ENCODE measurements around the gene ZGPAT. TPM values are rescaled to one million over a fixed set of nuclear protein-coding genes. Genes with fewer than 3 reads are reported as not detected.
A peak's percentile ranks its signal among the peaks of the same experiment; 100 is the strongest.
"Not testable (repeated sequence)": the region's sequence is repeated elsewhere in the genome, so short reads cannot be mapped to it uniquely, and the experiment has no call there.

Gene ZGPAT, protein sequence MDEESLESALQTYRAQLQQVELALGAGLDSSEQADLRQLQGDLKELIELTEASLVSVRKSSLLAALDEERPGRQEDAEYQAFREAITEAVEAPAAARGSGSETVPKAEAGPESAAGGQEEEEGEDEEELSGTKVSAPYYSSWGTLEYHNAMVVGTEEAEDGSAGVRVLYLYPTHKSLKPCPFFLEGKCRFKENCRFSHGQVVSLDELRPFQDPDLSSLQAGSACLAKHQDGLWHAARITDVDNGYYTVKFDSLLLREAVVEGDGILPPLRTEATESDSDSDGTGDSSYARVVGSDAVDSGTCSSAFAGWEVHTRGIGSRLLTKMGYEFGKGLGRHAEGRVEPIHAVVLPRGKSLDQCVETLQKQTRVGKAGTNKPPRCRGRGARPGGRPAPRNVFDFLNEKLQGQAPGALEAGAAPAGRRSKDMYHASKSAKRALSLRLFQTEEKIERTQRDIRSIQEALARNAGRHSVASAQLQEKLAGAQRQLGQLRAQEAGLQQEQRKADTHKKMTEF
- 19.2 to 25.6 TPM (median 20.6 TPM) in 3 replicates for total RNA-seq
- long read RNA-seq, transcript ZGPAT-202 (7 exons, 1,871 nt) = major isoform, 27 of 43 reads
- long read RNA-seq, transcript ZGPAT-204 (7 exons, 1,890 nt) = minor isoform, 8 of 43 reads
- long read RNA-seq, partial matches to known transcripts = 2 of 43 reads
- long read RNA-seq, other reads (novel, unspliced or antisense) = 3 of 43 reads

DNA sequence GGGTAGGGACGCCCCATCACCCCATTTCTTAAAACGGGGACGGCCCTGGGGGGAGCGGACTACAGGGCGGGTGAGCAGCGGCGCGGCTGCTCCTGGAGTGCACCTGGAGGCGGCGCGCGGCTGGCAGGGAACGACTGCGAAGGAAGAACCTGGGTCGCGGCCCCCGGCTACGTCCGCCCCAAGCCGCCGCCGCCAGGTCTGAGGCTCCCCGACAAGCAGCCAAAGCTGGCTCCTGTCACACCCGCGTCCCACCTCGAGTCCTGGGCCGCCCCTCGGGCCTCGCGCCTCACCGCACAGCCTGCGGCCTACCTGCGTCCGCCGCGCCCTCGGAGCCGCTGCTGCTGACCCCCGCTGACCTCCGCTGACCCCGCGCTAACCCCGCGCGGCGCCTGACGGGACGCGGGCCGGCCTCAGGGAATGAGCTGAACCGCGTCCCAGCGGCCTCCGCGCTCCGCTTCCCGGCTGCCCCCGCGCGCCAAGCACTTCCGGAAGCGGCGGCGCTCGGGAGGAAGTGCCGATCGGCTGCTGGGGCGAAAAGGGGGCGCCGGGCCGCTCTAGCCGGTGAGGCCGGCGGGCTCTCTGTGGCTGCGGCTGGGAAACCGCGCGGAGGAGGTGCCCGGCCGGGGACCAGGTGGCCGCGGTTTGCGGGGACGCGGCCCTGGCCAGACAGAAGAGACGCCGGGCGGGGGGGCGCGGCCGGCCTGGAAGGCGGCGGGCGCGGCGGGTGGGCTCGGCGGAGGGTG is at the start of gene ZGPAT, which contains the start of gene ARFRP1:
ZGPAT (plus strand) TSS at position 482 of the 743 bp plus-strand sequence. CDS start 542 bp downstream, outside the sequence.
ARFRP1 (minus strand) TSS at position 419 of the 743 bp plus-strand sequence. CDS start 885 bp downstream, outside the sequence.
- peak within 1 kb of the TSS; percentile 86 for H3K4me3 Mint-ChIP-seq (ENCODE audit: unreplicated experiment)
- no peaks in the 10 kb centered on the region for H3K27me3 Mint-ChIP-seq (ENCODE audit: low read depth)
- H3K9me3 Mint-ChIP-seq (ENCODE audit: low read depth) = peaks cover 5% of the 10 kb centered on the region
- peak; percentile 91 for DNase-seq (ENCODE audit: low spot score)
- peaks cover 26% of the 10 kb centered on the region for H3K36me3 Mint-ChIP-seq (ENCODE audit: low read depth)
- TF ChIP-seq, protein P1, sequence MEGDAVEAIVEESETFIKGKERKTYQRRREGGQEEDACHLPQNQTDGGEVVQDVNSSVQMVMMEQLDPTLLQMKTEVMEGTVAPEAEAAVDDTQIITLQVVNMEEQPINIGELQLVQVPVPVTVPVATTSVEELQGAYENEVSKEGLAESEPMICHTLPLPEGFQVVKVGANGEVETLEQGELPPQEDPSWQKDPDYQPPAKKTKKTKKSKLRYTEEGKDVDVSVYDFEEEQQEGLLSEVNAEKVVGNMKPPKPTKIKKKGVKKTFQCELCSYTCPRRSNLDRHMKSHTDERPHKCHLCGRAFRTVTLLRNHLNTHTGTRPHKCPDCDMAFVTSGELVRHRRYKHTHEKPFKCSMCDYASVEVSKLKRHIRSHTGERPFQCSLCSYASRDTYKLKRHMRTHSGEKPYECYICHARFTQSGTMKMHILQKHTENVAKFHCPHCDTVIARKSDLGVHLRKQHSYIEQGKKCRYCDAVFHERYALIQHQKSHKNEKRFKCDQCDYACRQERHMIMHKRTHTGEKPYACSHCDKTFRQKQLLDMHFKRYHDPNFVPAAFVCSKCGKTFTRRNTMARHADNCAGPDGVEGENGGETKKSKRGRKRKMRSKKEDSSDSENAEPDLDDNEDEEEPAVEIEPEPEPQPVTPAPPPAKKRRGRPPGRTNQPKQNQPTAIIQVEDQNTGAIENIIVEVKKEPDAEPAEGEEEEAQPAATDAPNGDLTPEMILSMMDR (IDR thresholded peaks at IDR 0.05) = no peak
- peak within 1 kb of the TSS; percentile 82 for H3K27ac Mint-ChIP-seq (ENCODE audit: unreplicated experiment)
- H3K4me1 Mint-ChIP-seq (ENCODE audit: low read depth) = peaks cover 36% of the 10 kb centered on the region

DNA sequence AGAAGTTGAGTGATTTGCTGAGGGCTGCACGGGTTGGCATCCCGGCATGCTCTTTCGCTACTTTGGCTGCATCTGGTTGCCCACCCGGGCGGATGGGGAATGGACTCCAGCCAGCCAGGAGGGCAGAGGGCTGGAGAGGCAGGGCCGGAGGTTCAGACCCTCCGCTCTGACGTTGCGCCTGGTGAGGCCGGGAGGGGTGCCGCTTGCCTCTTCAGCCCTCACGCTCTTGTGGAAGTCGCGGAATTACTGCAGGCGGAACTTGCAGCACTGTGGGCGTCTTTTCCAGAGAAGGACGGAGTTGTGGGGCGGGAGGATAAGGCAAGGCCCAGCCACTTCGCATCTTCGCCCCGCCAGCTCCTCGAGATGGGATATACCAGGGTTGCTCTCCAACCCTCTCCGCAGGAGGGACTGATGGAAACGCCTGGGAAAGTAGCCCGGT is 49.1 kb upstream of the ZGPAT start:
- H3K27ac Mint-ChIP-seq (ENCODE audit: unreplicated experiment) = peak overlapping the region; percentile 95
- peaks cover 4% of the 10 kb centered on the region for H3K36me3 Mint-ChIP-seq (ENCODE audit: low read depth)
- peak; percentile 70 for DNase-seq (ENCODE audit: low spot score)

DNA sequence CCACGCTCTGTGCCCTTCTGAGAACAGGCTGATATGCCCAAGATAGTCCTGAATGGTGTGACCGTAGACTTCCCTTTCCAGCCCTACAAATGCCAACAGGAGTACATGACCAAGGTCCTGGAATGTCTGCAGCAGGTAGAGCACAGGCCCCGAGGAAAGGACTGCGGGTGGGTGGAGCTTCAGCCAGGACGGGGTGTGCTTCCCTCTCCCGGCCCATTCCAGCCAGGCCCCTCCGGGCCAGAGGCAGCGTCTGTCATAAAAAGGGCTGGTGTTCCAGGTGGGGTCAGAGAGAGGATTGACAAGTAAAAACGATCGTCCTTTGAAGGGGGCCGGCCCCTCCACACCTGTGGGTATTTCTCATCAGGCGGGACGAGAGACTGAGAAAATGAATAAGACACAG is 48.5 kb upstream of the ZGPAT start:
- H3K9me3 Mint-ChIP-seq (ENCODE audit: low read depth) = no peaks in the 10 kb centered on the region
- TF ChIP-seq, protein P1 (IDR thresholded peaks at IDR 0.05) = no peak

More for the DNA sequence above, 49.1 kb upstream of the ZGPAT start:
- H3K27me3 Mint-ChIP-seq (ENCODE audit: low read depth) = no peaks in the 10 kb centered on the region
- peak overlapping the region; percentile 97 for H3K4me3 Mint-ChIP-seq (ENCODE audit: unreplicated experiment)
- TF ChIP-seq, protein P1 (IDR thresholded peaks at IDR 0.05) = no peak
- H3K9me3 Mint-ChIP-seq (ENCODE audit: low read depth) = no peaks in the 10 kb centered on the region
- peaks cover 20% of the 10 kb centered on the region for H3K4me1 Mint-ChIP-seq (ENCODE audit: low read depth)

DNA sequence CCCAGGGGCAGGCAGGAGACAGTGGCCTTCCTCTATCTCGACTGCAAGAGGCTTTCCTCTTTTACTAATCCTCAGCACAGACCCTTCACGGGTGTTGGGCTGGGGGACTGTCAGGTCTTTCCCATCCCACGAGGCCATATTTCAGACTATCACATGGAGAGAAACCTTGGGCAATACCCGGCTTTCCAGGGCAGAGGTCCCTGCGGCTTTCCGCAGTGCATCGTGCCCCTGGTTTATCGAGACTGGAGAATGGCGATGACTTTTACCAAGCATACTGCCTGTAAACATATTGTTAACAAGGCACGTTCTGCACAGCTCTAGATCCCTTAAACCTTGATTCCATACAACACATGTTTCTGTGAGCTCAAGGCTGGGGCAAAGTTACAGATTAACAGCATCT is 47.7 kb upstream of the ZGPAT start:
- H3K36me3 Mint-ChIP-seq (ENCODE audit: low read depth); H3K27ac Mint-ChIP-seq (ENCODE audit: unreplicated experiment); DNase-seq (ENCODE audit: low spot score); H3K27me3 Mint-ChIP-seq (ENCODE audit: low read depth); H3K9me3 Mint-ChIP-seq (ENCODE audit: low read depth): not testable (repeated sequence)
- peak overlapping the region; percentile 97 for H3K4me3 Mint-ChIP-seq (ENCODE audit: unreplicated experiment)
- H3K4me1 Mint-ChIP-seq (ENCODE audit: low read depth) = peaks cover 20% of the 10 kb centered on the region

More for the DNA sequence above, 48.5 kb upstream of the ZGPAT start:
- H3K36me3 Mint-ChIP-seq (ENCODE audit: low read depth) = peaks cover 4% of the 10 kb centered on the region
- DNase-seq (ENCODE audit: low spot score) = peak; percentile 76
- no peaks in the 10 kb centered on the region for H3K27me3 Mint-ChIP-seq (ENCODE audit: low read depth)
- H3K4me1 Mint-ChIP-seq (ENCODE audit: low read depth) = peaks cover 20% of the 10 kb centered on the region
- peak overlapping the region; percentile 97 for H3K4me3 Mint-ChIP-seq (ENCODE audit: unreplicated experiment)
- peak overlapping the region; percentile 95 for H3K27ac Mint-ChIP-seq (ENCODE audit: unreplicated experiment)

DNA sequence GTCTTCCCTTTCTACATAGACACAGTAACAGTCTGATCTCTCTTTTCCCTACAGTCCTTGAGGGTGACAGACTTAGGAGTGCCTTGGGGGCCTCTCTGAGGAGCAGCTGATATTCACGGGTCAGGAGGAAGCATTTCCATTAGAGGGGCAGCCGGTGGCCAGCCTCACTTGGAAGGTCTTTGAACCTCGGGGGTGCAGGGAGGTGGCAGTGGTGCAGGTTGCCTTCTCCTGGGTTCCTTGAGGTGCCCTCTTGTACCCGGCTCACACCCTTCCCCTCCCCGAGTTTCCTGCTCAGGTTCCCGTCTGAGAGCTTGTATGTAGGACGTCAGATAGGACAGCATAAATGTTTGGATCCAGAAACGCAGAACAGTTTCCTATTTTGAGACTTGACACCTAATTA is 47.2 kb upstream of the ZGPAT start:
- no peaks in the 10 kb centered on the region for H3K9me3 Mint-ChIP-seq (ENCODE audit: low read depth)
- no peak overlapping the region for H3K4me3 Mint-ChIP-seq (ENCODE audit: unreplicated experiment)
- no peak overlapping the region for H3K27ac Mint-ChIP-seq (ENCODE audit: unreplicated experiment)
- no peak for DNase-seq (ENCODE audit: low spot score)
- TF ChIP-seq, protein P1 (IDR thresholded peaks at IDR 0.05) = no peak
- peaks cover 20% of the 10 kb centered on the region for H3K4me1 Mint-ChIP-seq (ENCODE audit: low read depth)
- no peaks in the 10 kb centered on the region for H3K27me3 Mint-ChIP-seq (ENCODE audit: low read depth)
- H3K36me3 Mint-ChIP-seq (ENCODE audit: low read depth) = peaks cover 4% of the 10 kb centered on the region

Data from chondrocyte (in vitro differentiated cells).